ENCODE data around the gene LRTM2. TPM values are rescaled to one million over a fixed set of nuclear protein-coding genes. Genes with fewer than 3 reads are reported as not detected.

LRTM2 gene
- total and polyA plus RNA-seq, 11 donors = not detected

- TF ChIP-seq POLR2A (IDR thresholded peaks at IDR 0.05) = no peak
- TF ChIP-seq CTCF (IDR thresholded peaks at IDR 0.05) = no peak
Measured at GRCh38 chr12:1837541-1838204, 17.3 kb downstream of the LRTM2 start.

GRCh38 chr12:1838205-1838993 lies 18.0 kb downstream of the LRTM2 start:
- Histone ChIP-seq H3K27ac (no peak overlapping the region), H3K9me3 (no peaks in the 10 kb centered on the region), H3K27me3 (peaks cover 0 to 19% (median 2%) of the 10 kb centered on the region in 9 donors), H3K36me3 (no peaks in the 10 kb centered on the region), H3K4me1 (no peaks in the 10 kb centered on the region), H3K4me3 (no peak overlapping the region)
- intact Hi-C loops (cut with DNase I) = no loop called here
- WGBS, 4 donors = 84 to 90% (median 86%) methylated on average over 19 to 26 of the region's 26 CpGs
- TF ChIP-seq CTCF (IDR thresholded peaks at IDR 0.05) (no peak), POLR2A (IDR thresholded peaks at IDR 0.05) (no peak)
- ATAC-seq (no peak), DNase-seq (peak in 1 of 5 donors; percentile 41)

More at GRCh38 chr12:1837541-1838204, 17.3 kb downstream of the LRTM2 start:
- intact Hi-C loops (cut with DNase I) = no loop called here
- Histone ChIP-seq H3K27me3 (peaks cover 0 to 16% (median 0%) of the 10 kb centered on the region in 9 donors), H3K4me1 (no peaks in the 10 kb centered on the region), H3K9me3 (no peaks in the 10 kb centered on the region), H3K4me3 (no peak overlapping the region), H3K36me3 (no peaks in the 10 kb centered on the region), H3K27ac (no peak overlapping the region)
- DNase-seq (peak in 1 of 5 donors; percentile 36), ATAC-seq (no peak)
- 74 to 83% (median 80%) methylated on average over 11 to 12 of the region's 12 CpGs for WGBS, 4 donors

GRCh38 chr12:1838994-1839365 lies 18.6 kb downstream of the LRTM2 start:
- 87 to 91% (median 91%) methylated on average over 11 to 15 of the region's 15 CpGs for WGBS, 4 donors
- TF ChIP-seq CTCF (IDR thresholded peaks at IDR 0.05) = no peak
- TF ChIP-seq POLR2A (IDR thresholded peaks at IDR 0.05) = no peak
- no peak overlapping the region for H3K4me3 ChIP-seq
- ATAC-seq (no peak), DNase-seq (peak in 1 of 5 donors; percentile 7)
- H3K27me3 ChIP-seq = peaks cover 0 to 24% (median 2%) of the 10 kb centered on the region in 9 donors
- no peak overlapping the region for H3K27ac ChIP-seq
- intact Hi-C loops (cut with DNase I) = no loop called here
- H3K9me3 ChIP-seq = no peaks in the 10 kb centered on the region
- no peaks in the 10 kb centered on the region for H3K4me1 ChIP-seq
- no peaks in the 10 kb centered on the region for H3K36me3 ChIP-seq

GRCh38 chr12:1839464-1839863 lies 19.1 kb downstream of the LRTM2 start:
- 88 to 93% (median 92%) methylated on average over 10 of the region's 10 CpGs for WGBS, 4 donors
- TF ChIP-seq CTCF (IDR thresholded peaks at IDR 0.05) = no peak
- TF ChIP-seq POLR2A (IDR thresholded peaks at IDR 0.05) = no peak

More at GRCh38 chr12:1839464-1839863, 19.1 kb downstream of the LRTM2 start:
- H3K4me3 ChIP-seq = no peak overlapping the region
- no peaks in the 10 kb centered on the region for H3K36me3 ChIP-seq
- intact Hi-C loops (cut with DNase I) = no loop called here
- ATAC-seq = no peak
- H3K27me3 ChIP-seq = peaks cover 0 to 27% (median 2%) of the 10 kb centered on the region in 9 donors
- H3K4me1 ChIP-seq = no peaks in the 10 kb centered on the region
- H3K9me3 ChIP-seq = no peaks in the 10 kb centered on the region
- DNase-seq = peak in 1 of 5 donors; percentile 9
- no peak overlapping the region for H3K27ac ChIP-seq
